ENCODE data around the gene ZNF71. TPM values are rescaled to one million over a fixed set of nuclear protein-coding genes. Genes with fewer than 3 reads are reported as not detected.

ZNF71 gene
- total and polyA plus RNA-seq, 2 of the 8 experiments (the other 6 are each of a cell fraction or from before 2014, with no cell fraction given), result 8.2 to 12.4 TPM

GRCh38 chr19:56619121-56619520 is 24.0 kb downstream of the ZNF71 start (continued):
- no peak for TF ChIP-seq CHD7 (IDR thresholded peaks at IDR 0.05; ENCODE audit: insufficient replicate concordance, low read length)
- TF ChIP-seq USF2 (IDR thresholded peaks at IDR 0.05; ENCODE audit: low read length), result no peak
- no peak for TF ChIP-seq POU5F1 (IDR thresholded peaks at IDR 0.05; ENCODE audit: low read depth, low read length)
- no peak for TF ChIP-seq EP300 (IDR thresholded peaks at IDR 0.05; ENCODE audit: borderline replicate concordance in 1 of 2, low read depth in 2 of 2, low read length in 2 of 2)

Data from H1 (cell line).